Central memory CD4-positive, alpha-beta T cell (primary cell): ENCODE data around the gene ANKRD6.

Experiments used
- DNase-seq: peaks from one replicate; pipeline ENCODE4 v3.0.0; 2022

The ANKRD6 gene

DNA sequence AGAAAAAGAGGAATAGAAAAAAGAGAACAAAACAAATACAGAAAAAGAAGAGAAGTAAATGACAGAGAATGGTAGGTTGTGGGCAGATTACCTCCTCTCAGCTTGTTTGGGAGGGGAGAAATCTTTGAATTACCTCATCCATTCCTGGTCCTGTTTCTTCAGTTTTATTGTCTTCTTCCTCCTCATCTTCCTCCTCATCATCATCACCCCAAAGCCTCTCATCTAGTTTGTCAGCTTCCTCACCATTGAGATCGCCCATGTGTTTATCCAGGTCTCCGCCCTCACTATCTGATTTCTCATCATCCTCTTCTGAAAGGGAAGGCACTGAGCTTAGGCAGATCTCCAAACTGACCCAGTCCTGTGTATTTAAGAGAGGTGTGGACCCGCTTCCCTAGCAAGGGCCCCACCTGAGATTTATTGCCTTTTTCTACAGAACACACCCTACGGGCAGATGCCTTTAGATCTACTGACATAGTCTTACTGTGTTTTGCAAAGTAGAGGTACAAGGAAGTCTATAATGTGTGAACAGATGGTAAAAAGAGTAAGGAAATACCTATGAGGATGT, 229.8 kb downstream of the ANKRD6 start:
- DNase-seq: no peak

DNA sequence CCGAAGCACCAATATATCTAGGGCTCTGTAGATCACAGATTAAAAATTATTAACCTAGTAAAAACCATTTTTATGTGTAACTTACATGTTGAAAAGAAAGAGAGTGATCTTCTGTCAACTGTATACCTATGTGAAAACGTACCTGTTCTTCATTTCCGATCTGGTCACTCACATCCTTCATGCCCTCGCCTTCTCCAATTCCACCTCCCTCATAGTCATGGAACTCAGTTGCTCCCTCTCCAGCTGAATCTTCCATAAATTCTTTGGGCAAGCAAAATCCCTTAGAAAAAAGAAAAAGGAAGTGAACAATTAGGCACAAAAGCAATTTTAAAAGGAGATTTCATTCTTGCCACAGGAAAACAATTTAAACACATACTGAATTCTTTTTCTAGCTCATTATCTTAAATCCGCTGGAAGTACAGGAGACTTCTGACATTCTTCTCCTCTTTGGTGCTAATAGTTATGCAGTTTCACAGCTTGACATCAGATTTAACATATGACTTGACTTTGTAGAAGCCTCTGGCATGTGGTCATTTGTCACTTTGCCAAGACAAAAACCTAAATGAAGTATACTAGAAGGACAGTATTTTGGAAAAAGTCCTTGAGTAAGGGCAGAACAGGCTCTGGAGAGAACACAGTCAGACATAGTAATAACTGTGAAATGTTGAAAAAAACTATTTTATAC, 235.1 kb downstream of the ANKRD6 start:
- DNase-seq: no peak

DNA sequence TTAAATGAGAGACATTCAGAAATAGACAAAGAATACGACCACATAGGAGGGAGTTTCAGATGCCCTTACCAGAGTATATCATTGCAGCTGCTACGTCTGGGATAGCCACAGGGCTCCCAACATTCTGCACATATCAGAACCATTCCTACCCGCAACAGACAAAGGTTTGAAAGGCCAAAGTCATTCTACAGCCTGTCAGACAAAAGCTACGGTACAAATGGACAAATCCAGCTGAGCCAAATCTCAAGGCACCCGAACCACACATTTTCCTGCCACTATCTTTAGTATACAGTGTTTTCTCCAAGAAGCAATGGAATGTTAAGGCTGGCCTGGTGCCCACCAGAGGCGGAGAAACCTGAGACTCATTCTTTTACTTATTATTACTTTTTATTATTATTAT, 236.1 kb downstream of the ANKRD6 start:
- no peak for DNase-seq

DNA sequence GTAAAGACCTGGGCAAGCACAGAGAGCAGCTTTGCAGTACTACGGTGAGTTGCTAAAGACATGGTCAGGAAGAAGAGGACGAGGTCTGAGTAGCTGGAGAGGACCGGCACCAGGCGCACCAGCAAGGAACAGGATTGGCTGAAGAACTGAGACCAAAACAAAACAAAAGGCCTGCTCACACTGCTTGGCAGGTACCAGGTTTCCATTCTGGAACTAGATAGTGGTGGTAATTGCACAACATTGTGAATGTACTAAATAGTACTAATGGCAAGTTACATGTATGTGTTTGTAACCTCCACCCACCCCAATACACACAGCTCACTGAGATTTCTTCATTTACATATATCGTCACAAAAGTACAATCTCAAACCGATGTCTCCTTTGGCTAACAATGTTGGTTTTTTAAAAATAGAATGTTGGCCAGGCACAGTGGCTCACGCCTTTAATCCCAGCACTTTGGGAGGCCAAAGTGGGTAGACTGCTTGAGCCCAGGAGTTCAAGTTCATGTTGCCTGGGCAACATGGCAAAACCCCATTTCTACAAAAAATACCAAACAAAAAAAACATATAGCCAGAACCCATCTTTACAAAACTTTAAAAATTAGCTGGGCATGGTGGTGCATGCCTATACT, 238.1 kb downstream of the ANKRD6 start:
- no peak for DNase-seq

DNA sequence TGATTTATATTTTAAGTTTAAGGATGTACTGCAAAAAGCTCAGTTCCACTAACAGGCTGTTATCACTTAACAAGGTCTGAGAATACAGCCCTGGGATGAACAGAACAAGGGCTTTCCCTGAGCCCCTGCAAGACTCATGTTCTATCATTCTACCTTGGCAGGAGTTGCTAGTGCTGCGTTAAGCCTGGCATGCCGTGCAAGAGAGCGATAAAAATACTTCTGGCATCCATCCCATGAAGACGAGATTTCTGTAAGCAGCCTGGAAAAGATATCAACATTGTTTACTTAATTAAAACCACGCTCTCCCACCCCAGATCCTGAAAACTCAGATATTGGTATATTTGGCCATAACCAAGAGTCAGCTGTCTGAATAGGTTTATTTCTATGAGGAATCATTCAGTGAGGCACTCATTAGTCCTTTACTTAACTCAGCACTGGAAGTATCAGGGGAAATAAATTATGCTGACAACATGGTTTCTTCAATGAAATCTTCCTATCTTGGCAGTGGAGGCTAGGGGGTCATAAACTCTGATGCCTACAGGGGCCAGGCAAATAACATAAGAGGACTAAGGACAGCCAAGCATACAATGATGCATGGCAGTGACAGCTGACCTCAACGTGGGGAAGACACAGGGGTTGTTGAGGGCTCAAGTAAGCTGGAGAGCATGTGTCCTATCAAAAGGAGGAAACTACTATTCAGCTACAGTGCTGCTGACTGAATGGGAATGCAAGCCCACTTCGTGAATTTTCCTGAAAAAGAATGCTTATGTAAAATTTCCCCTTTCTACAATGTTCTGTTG, 243.2 kb downstream of the ANKRD6 start:
- DNase-seq: no peak

DNA sequence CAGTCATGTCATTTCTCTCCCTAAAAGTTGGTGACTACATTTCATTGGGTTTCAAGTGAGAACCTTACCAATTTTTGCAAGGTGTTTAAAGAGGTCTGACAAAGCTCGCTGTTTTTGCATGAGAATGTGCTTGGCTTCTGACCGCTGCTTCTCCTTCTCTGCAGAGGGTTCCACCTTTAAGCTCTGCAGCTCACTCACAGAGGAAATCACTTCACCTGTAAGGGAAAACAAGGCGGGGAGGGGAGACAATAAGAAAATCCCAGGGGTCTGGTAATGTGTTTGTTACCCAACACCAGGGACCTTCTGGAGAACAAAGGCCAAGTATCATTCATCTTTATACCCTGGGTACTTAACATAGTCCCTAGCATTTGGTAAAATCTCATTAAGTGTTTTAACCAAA, 245.6 kb downstream of the ANKRD6 start:
- DNase-seq: no peak

DNA sequence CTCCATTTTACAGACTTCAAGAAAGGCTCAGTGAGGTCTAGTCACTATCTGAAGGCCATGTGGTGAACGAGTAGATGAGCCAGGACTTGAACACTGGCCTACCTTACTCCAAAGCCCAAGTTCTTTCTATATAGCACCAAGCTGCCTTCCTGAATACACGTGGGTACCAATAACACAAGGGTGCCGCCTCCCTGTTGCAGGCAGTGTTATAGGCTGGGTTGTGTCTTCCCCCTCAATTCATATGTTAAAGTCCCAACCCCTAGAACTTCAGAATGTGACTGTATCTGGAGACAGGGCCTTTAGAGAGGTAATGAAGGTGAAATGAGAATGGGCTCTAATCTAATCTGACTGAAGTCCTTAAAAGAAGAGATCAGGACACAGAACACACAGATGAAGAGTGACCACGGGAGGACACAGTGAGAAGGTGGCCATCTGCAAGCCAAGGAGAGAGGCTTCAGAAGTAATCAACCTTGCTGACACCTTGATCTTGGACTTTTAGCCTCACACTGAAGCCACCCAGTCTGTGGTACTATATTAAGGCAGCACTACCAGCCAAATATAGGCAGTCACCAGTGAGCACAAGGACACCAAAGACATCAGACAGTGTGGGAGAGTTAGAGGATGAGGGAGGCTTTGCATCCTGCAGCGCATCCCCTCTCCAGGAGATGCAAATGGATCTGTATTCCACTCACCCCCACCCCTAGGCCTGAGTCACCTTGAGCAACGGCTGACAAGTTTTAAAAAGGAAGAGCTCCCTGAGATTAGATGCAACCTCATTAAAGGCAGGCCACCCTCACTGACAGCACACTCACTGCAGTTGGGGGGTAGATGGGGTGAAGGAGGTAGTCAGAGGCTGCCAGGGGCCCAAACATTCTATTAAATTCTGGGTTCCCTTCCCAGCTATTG, 246.5 kb downstream of the ANKRD6 start:
- DNase-seq: no peak

DNA sequence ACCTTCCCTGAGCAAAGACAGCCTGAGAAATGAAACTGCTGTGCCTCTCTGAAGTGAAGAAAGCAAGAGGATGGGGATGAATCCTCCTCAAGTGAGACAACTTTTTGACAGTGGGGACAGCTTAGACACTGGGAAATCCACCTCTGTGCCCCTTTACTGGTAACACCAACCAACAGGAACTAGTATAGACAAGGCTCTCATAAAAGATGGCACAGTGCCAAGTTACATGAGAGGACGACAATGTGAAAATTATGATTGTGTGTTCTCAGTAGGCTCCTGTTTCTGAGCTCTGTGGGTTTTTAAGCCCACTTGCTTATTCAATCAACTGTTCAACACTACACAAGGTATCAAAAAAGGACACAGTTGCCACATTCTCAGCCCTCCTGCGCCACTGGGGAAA, 247.2 kb downstream of the ANKRD6 start:
- no peak for DNase-seq

DNA sequence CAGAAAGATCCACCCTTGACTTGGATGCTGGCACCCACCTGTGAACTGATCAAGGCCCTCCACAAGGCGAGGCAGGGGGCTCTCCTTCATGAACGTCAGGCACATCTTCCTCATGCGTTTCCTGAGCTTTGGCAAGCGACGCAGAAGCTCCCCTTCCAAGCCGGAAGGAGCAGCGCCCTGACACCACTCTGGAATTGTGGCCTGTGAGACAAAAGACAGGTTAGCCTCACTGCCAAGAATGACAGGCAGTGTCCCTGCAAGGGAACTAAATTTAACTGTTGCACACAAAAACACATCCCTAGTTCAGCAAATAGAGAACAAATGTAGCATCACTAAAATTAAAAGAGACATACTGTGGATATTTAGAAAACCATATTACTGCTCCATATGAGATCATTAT, 247.6 kb downstream of the ANKRD6 start:
- no peak for DNase-seq

DNA sequence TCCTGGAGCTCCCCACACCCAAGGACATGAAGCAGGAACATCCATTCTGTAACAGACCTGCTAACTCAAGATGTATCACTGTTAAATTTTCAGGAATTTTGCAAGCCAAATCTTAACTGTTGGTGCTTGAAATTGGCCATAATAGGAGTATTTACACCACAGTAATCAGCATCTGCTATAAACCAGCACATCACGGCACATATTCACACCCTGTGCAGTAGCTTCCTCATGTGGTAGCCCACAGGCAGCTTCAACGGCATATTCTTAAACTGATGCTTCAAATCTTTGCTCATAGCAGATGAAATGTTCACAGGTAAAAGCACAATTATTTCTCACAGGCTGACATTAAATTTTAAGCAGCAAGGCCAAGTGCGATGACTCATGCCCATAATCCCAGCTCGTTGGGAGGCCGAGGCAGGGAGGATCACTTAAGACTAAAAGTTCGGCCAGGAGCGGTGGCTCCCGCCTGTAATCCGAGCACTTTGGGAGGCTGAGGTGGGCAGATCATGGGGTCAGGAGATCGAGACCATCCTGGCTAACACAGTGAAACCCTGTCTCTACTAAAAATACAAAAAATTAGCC, 249.1 kb downstream of the ANKRD6 start:
- no peak for DNase-seq

DNA sequence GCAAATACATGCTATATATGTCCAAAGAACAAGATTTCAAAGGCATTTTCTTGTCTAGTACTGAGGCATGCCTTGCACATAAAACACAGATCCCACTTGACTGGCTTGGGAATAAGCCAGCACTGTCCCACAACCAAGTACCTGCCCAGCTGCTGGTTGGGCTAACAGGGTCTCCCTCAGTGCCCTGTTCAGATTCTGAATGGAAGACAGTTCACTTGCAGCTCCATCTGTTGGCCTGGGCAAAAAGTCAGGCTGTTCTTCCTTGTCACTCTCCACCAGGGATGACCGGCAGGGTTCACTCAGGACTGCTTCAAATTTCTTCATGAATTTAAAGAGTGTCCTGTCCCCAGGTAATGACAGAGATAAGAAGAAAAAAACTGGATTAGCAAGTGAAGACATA, 250.0 kb downstream of the ANKRD6 start:
- DNase-seq: no peak
